GM18508 (cell line): ENCODE measurements around the gene RITA1.

Experiments
- ATAC-seq: cut with Tn5 transposase; IDR thresholded peaks from one replicate; pipeline ENCODE4 v1.9.1; 2021; ENCODE audit warnings: moderate number of reproducible peaks; ENCODE audit not compliant: insufficient read depth, unreplicated experiment

Gene RITA1

GRCh38 chr12:113241191-113242025 is 55.9 kb downstream of the RITA1 start:
- no peak for ATAC-seq
